ENCODE results near the gene CDKL5.

The CDKL5 gene

GRCh38 chrX:18457000-18457399 is 31.6 kb downstream of the CDKL5 start:
- no peak for TF ChIP-seq CTCF (conservative IDR thresholded peaks at IDR 0.05)
- H3K27ac ChIP-seq, result no peak overlapping the region

GRCh38 chrX:18461431-18461830 is 36.0 kb downstream of the CDKL5 start:
- TF ChIP-seq CTCF (conservative IDR thresholded peaks at IDR 0.05), result no peak
- no peak overlapping the region for H3K27ac ChIP-seq

- no peak for TF ChIP-seq CTCF (conservative IDR thresholded peaks at IDR 0.05)
- no peak overlapping the region for H3K27ac ChIP-seq
These were observed 39.1 kb downstream of the CDKL5 start for GRCh38 chrX:18464499-18464898.

GRCh38 chrX:18465051-18465450 is 39.6 kb downstream of the CDKL5 start:
- H3K27ac ChIP-seq, result no peak overlapping the region
- no peak for TF ChIP-seq CTCF (conservative IDR thresholded peaks at IDR 0.05)

GRCh38 chrX:18468599-18468998 is 43.2 kb downstream of the CDKL5 start:
- no peak for TF ChIP-seq CTCF (conservative IDR thresholded peaks at IDR 0.05)
- H3K27ac ChIP-seq, result no peak overlapping the region

- no peak for TF ChIP-seq CTCF (conservative IDR thresholded peaks at IDR 0.05)
- H3K27ac ChIP-seq, result no peak overlapping the region
These were observed 45.9 kb downstream of the CDKL5 start for GRCh38 chrX:18471296-18471695.

GRCh38 chrX:18490806-18491555 is 65.6 kb downstream of the CDKL5 start:
- no peak overlapping the region for H3K27ac ChIP-seq
- no peak for TF ChIP-seq CTCF (conservative IDR thresholded peaks at IDR 0.05)

Data from VCaP (cell line).